T-helper 2 cell treated with Interferon-gamma antibody and Interleukin-4, amounts not matched to agents 5 μg/mL and 100 μg/mL, for 36 hours (primary cell): Measurements from ENCODE around the gene RGL1.

Source experiments
- DNase-seq: peaks from one replicate; pipeline ENCODE4 v3.0.0; 2021; ENCODE audit warnings: low spot score
- H3K27ac Mint-ChIP-seq: one replicate; pipeline ENCODE4 v1.8.0; 2021; ENCODE audit warnings: mild to moderate bottlenecking, mixed read lengths
- H3K27me3 Mint-ChIP-seq: one replicate; pipeline ENCODE4 v1.8.0; 2021; ENCODE audit warnings: low read depth, mixed read lengths
- H3K36me3 Mint-ChIP-seq: one replicate; pipeline ENCODE4 v1.8.0; 2021; ENCODE audit warnings: low read depth, mixed read lengths
- H3K4me1 Mint-ChIP-seq: one replicate; pipeline ENCODE4 v1.8.0; 2021; ENCODE audit warnings: low read depth, mixed read lengths
- H3K4me3 Mint-ChIP-seq: one replicate; pipeline ENCODE4 v1.8.0; 2022; ENCODE audit warnings: mild to moderate bottlenecking, moderate library complexity, mixed read lengths
- H3K9me3 Mint-ChIP-seq: one replicate; pipeline ENCODE4 v1.8.0; 2021; ENCODE audit warnings: mixed read lengths

RGL1 gene

DNA sequence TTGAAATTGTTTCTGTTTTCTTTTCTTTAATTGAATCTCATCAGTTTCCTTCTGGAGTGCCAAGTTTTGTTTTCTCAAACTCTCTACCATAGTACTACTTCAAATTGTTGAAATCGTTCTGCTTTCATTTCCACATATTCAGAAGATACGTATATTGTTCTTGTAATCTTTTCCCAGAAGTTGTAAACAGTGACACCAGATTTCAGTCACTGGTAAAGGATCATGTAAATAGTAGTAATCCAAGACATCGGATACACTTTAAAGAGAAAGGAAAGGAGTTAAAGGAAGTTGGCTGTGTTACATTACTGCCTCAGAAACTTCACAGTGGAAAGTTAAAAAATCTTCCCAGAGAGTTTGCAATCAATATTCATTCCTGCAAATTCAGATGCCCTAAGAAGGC lies 67.5 kb downstream of the RGL1 start:
- DNase-seq: no peak
- H3K4me3 Mint-ChIP-seq: no peak overlapping the region
- peaks cover 3% of the 10 kb centered on the region for H3K36me3 Mint-ChIP-seq
- peaks cover 13% of the 10 kb centered on the region for H3K4me1 Mint-ChIP-seq
- H3K27ac Mint-ChIP-seq: no peak overlapping the region
- H3K9me3 Mint-ChIP-seq: no peaks in the 10 kb centered on the region
- no peaks in the 10 kb centered on the region for H3K27me3 Mint-ChIP-seq

DNA sequence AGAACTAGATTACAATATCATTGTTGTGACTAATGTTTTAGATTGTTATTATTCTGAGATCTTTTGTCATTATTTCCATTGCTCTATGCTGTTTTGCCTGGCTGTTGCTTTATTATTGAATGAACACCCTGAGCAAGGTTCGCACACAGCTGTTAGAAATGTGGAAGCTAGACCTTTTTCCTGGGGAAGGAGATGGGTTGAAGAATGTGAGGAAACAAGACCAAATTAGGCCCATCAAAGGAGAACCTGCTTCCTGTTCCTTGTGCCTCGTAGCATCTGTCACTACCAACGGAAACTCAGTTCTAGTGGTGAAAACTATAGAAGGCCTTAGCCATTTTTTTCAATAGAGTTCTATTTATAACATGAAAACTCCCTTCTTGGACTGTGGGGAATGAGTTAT lies 68.7 kb downstream of the RGL1 start:
- DNase-seq: no peak
- Mint-ChIP-seq H3K36me3 (peaks cover 3% of the 10 kb centered on the region), H3K27ac (no peak overlapping the region), H3K9me3 (no peaks in the 10 kb centered on the region), H3K4me3 (no peak overlapping the region), H3K27me3 (no peaks in the 10 kb centered on the region), H3K4me1 (peaks cover 13% of the 10 kb centered on the region)

DNA sequence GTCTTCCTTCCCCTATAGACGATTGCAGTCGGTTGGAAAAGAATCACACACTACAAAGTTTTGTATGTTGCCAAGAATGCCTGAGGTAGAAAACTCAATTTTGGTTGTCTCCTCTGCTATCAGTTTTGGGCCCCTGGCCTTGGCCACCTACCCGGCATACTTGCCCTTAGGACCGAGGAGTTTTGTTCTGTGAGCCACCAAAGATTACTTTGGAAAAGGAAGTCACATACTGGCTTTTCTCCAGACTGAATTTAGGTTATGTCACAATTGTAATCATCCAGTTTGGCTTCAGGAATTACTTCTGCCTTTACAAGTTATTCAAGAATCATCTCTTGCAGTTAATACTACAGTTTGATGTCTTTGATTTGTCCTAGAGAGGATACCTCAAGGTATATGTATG lies 71.4 kb downstream of the RGL1 start:
- Mint-ChIP-seq H3K4me3 (no peak overlapping the region), H3K36me3 (peaks cover 3% of the 10 kb centered on the region), H3K27ac (no peak overlapping the region), H3K27me3 (no peaks in the 10 kb centered on the region), H3K4me1 (peaks cover 9% of the 10 kb centered on the region), H3K9me3 (no peaks in the 10 kb centered on the region)
- DNase-seq: no peak

DNA sequence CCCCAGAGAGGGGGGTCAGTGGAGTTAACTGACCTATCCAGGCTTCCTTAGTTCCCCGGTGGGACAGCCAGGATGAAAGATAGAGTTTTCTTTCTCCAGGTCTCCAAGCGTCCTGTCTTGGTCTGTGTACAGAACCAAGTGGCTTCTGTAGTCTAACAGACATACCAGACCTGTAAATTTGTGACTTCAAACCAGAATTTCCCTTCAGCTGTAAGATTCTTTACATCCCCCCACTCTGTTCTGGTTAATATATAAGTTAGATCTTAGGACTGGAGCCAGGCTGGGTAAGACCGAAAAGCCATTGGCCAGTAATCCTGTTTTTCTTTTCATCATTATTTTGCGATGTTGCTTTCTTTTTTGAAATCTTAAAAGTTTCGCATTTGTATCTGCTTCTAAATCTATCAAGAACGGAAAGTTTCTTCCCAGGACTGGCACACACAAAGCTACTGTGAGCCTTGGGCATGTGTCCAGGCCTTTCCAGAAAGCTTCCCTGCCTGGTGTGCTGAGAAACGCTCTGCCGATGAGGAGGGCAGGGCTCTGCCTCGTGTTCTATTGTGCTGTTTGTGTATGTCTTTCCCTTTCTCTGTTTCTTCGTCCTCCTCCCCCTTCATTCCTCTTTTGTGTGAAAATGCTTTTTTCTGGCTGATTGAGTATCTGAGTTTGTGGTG lies 72.3 kb downstream of the RGL1 start:
- H3K36me3 Mint-ChIP-seq: peaks cover 3% of the 10 kb centered on the region

DNA sequence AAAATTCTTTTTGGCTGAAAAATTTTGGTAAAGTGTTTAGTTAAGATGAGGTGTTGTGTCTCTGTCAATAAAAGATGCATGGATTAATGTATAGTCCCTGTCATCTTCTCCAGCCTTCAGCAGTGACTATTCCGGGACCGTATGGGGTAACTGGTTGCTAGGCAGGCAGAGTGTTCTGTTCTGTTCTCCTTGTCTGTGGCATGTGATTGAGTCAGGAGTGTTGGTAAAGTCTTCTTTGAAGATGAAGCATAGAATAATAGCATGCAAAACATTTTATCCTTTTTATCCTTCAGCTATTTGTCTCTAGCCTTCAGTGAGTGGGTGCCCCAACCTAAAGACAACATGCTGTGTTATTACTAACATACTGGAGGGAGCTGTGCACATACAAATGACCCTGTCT lies 74.6 kb downstream of the RGL1 start:
- no peaks in the 10 kb centered on the region for H3K9me3 Mint-ChIP-seq
- H3K4me3 Mint-ChIP-seq: no peak overlapping the region
- no peak for DNase-seq
- H3K36me3 Mint-ChIP-seq: peaks cover 3% of the 10 kb centered on the region
- H3K27me3 Mint-ChIP-seq: no peaks in the 10 kb centered on the region
- peaks cover 2% of the 10 kb centered on the region for H3K4me1 Mint-ChIP-seq
- no peak overlapping the region for H3K27ac Mint-ChIP-seq

More for the DNA sequence above, 72.3 kb downstream of the RGL1 start:
- Mint-ChIP-seq H3K4me1 (peaks cover 9% of the 10 kb centered on the region), H3K27ac (no peak overlapping the region), H3K27me3 (no peaks in the 10 kb centered on the region), H3K9me3 (no peaks in the 10 kb centered on the region), H3K4me3 (no peak overlapping the region)
- no peak for DNase-seq

DNA sequence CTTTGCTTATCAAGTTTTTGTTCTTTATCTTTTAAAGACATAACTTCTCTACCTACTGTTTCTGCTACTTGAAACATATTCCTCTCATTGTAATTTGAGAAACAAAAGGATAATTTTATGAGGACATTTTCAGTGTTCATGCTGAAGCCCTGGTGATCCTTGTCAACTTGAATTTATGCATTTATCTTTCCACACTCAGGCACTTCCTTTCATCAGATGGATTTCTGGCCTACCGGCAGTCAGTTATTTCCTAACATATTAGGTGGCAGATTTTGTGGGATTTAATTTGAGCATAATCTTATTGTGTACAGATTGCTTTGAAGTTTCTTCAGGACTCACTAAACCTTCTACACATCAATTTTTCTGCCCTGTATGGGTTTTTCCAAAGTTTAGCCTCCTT lies 75.0 kb downstream of the RGL1 start:
- Mint-ChIP-seq H3K4me1 (no peaks in the 10 kb centered on the region), H3K27ac (no peak overlapping the region), H3K4me3 (no peak overlapping the region)

DNA sequence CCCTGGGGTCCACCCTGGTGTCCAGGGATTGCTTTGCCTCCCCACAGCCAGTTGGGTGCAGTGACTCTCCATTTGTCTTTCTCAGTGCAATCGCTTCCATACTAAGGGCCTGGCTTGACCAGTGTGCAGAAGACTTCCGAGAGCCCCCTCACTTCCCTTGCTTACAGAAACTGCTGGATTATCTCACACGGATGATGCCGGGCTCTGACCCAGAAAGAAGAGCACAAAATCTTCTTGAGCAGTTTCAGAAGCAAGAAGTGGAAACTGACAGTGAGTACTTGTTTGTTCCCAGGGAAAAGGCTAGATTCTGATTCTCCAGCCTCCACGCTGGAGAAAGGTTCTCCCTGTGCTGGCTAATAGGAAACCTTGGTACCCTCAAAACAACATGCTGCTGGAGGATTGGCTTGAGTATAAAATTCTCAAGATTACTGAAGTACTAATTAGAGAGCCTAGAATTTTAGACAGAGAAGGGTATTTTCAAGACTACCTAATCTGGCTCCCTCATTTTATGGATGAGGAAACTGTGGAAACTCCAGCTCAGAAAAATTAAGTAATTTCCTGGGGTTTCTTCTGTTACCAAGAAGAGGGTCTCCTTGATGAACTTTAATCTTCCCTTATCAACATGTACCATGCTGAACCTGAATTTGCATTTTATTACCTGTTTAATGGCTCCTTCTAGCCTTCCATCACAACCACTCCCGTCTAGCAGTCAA lies 75.8 kb downstream of the RGL1 start:
- H3K27me3 Mint-ChIP-seq: no peaks in the 10 kb centered on the region
- no peak overlapping the region for H3K4me3 Mint-ChIP-seq
- peaks cover 5% of the 10 kb centered on the region for H3K36me3 Mint-ChIP-seq
- no peak overlapping the region for H3K27ac Mint-ChIP-seq
- peaks cover 3% of the 10 kb centered on the region for H3K4me1 Mint-ChIP-seq
- H3K9me3 Mint-ChIP-seq: no peaks in the 10 kb centered on the region
- DNase-seq: no peak

More for the DNA sequence above, 75.0 kb downstream of the RGL1 start:
- Mint-ChIP-seq H3K27me3 (no peaks in the 10 kb centered on the region), H3K36me3 (peaks cover 2% of the 10 kb centered on the region), H3K9me3 (no peaks in the 10 kb centered on the region)
- DNase-seq: no peak

DNA sequence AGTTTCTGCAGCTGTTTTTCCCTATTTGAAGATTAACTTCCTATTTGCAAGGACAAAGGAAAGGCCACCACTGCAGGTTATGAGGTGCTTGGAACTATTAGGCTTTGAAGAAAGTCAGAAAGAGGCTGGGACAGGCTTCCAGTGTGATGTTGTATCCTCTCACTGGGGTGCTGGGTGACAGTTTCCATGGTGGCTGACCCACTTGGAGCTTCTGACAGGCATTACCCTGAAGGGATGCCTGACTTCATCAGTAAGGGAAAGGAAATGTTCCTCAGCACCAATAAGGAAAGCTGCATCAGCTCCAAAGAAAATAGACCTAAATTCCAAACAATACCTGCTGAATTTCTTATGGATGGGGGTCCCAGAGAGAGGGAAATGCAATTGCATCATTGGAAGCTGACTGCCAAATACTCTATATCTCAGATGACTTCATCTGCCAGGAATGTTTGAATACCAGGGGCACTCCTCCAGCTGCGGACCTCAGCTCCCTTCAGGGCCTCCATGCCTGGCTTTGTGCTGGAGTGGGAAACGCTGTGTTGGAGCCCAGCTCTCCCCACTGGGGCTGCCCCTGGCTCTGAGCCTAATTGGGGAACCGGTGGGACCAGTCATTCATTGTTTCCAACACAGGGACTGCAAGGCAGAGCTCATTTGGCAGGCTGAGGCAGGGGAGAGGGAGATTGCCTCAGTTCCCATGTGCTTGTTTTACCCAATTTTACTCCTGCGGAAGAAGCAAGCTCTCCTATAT lies 76.6 kb downstream of the RGL1 start:
- H3K27ac Mint-ChIP-seq: no peak overlapping the region
- no peak for DNase-seq
- H3K36me3 Mint-ChIP-seq: peaks cover 5% of the 10 kb centered on the region
- no peaks in the 10 kb centered on the region for H3K9me3 Mint-ChIP-seq
- H3K4me3 Mint-ChIP-seq: no peak overlapping the region
- H3K27me3 Mint-ChIP-seq: no peaks in the 10 kb centered on the region
- peaks cover 3% of the 10 kb centered on the region for H3K4me1 Mint-ChIP-seq

DNA sequence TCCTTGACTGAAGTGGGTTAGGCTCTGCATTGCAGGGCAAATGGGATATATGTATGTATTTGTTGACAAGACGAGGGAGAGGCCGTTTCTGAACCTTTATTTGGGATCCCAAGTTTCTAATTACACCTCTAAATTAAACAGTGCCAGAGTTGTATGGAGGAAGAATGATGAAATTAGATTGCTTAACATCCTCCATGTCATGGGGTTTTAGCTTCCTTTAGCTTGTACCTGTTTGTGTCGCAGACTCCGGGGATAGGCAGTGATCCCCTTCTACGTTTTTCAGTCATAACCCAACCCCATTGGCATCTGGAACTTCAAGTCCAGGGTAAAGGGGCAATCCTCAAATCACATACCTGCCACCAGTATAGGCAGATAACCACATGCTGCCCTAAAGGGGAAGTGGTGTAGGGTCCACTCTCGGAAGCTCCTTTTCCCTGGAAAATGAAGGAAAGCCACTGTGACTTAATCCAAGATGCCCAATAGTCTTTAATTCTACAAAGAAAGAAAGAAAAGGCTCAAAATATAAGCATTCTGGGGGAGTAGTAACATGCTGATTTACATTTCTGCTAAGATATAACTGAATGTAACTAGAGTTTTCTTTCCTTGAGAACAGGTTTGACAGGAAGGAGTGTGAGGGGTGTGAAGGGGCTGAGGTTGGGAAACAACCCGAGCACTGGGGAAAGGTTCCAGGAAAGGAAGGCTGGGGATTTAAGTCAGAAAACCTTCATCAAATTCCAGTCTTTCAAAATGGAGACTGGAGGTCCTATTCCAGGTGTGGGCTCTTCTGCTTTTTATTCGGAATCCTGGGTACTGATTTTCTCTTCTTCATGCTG lies 77.6 kb downstream of the RGL1 start:
- H3K36me3 Mint-ChIP-seq: peaks cover 5% of the 10 kb centered on the region
- H3K4me1 Mint-ChIP-seq: peaks cover 9% of the 10 kb centered on the region
- no peaks in the 10 kb centered on the region for H3K9me3 Mint-ChIP-seq
- no peaks in the 10 kb centered on the region for H3K27me3 Mint-ChIP-seq
- no peak for DNase-seq
- no peak overlapping the region for H3K27ac Mint-ChIP-seq
- no peak overlapping the region for H3K4me3 Mint-ChIP-seq

DNA sequence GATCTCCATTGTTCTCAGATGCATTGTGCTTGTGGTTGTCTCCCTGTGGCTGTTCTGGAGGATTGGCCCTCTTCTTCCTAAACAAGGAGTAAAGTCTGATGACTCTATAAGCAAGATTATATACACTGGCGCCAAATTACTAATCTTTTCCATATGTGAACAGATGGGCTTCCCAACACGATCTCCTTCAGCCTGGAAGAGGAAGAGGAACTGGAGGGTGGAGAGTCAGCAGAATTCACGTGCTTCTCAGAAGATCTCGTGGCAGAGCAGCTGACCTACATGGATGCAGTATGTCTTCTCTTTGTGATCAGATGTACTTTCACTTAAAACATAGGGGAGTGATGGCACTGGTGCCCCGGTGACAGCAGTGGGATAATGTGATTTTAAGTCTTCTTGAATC lies 78.7 kb downstream of the RGL1 start:
- H3K4me3 Mint-ChIP-seq: no peak overlapping the region
- peaks cover 20% of the 10 kb centered on the region for H3K4me1 Mint-ChIP-seq
- DNase-seq: no peak
- no peaks in the 10 kb centered on the region for H3K27me3 Mint-ChIP-seq
- H3K9me3 Mint-ChIP-seq: no peaks in the 10 kb centered on the region
- no peak overlapping the region for H3K27ac Mint-ChIP-seq
- H3K36me3 Mint-ChIP-seq: peaks cover 5% of the 10 kb centered on the region

DNA sequence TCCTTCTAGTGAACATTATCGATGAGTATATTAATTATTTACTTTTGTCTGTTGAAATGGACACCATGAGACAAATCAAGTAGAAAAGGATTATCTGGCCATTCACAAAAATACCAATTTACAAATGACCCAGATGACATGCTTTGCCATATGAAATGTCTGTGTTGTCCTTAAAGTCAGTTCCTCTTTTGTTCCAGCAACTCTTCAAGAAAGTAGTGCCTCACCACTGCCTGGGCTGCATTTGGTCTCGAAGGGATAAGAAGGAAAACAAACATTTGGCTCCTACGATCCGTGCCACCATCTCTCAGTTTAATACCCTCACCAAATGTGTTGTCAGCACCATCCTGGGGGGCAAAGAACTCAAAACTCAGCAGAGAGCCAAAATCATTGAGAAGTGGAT lies 79.6 kb downstream of the RGL1 start:
- Mint-ChIP-seq H3K4me3 (no peak overlapping the region), H3K27me3 (no peaks in the 10 kb centered on the region), H3K36me3 (peaks cover 5% of the 10 kb centered on the region), H3K27ac (no peak overlapping the region), H3K4me1 (peaks cover 28% of the 10 kb centered on the region), H3K9me3 (no peaks in the 10 kb centered on the region)
- no peak for DNase-seq

DNA sequence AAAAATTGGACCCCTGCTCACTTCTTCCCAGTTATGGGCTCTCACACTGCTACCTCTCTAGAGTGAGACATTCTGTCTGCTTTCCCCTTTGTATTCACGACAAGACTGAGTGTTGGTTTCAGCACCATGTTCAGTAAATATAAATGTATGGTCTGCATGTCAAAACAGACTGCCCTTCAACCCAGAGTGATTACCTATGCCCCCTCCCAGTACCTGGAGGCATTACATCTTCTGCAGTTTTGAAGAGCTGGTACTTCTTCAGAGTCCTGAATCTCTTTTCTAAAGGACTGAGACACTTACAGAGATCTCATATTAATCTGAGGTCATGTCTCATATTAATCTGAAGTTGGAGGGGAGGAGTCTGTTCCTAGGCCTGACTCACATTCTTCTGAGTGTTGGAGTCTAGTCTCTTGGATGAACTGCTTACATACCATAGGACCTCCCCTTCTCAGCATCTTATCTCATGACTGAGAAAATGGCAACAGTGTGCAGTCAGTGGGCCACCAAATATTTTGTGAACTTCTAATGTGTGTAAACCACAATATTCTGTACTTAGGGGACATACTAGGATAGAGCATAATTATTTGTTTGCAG lies 80.3 kb downstream of the RGL1 start:
- no peak for DNase-seq
- Mint-ChIP-seq H3K9me3 (no peaks in the 10 kb centered on the region), H3K27ac (no peak overlapping the region), H3K4me3 (no peak overlapping the region), H3K27me3 (no peaks in the 10 kb centered on the region), H3K4me1 (peaks cover 31% of the 10 kb centered on the region), H3K36me3 (peaks cover 5% of the 10 kb centered on the region)

DNA sequence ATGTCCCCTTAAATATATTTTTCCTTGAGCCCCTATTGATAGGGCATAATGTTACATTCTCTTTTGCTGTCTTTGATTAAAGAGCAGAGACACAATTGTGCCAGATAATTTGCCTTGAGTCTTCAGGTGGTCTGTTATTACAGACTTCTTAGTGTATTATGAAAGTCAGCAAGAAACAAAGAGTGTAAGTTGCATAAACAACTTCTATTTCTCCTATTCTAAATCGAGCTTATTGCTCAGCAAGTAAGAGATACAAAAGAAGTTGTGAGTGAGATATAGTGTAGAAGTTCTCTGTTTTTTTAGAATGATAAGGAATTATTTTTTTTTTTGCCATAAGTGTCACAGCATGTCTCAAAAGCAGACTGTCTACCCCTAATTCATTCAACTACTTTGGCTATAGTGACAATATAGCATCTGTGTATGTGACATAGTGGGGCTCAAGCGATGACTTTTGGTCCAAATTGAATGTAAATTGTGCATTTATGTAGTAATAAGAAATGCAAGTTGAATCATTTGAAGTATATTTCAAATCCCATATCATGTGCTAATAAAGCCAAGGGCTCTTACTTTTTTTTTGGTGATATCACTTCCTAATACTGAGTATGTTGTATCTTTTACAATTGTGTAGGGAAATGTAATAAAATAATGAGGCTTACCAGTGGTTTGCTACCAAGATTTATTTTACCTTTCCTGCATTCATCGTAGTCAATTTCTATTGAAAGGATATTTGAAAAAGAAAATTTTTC lies 81.3 kb downstream of the RGL1 start:
- no peak for DNase-seq
- peaks cover 5% of the 10 kb centered on the region for H3K36me3 Mint-ChIP-seq
- H3K9me3 Mint-ChIP-seq: no peaks in the 10 kb centered on the region
- H3K27ac Mint-ChIP-seq: no peak overlapping the region
- H3K4me1 Mint-ChIP-seq: peaks cover 31% of the 10 kb centered on the region
- H3K27me3 Mint-ChIP-seq: no peaks in the 10 kb centered on the region
- no peak overlapping the region for H3K4me3 Mint-ChIP-seq
